Mesendoderm (in vitro differentiated cells): ENCODE results near the gene ADAMTSL1.
A peak's percentile ranks its signal among the peaks of the same experiment; 100 is the strongest.

ENCODE experiments used
- DNase-seq: peaks from one replicate; pipeline ENCODE4 v3.0.0; 2013
- H2AK5ac ChIP-seq: 2 replicates; pipeline ENCODE4 v1.6.1; 2013; ENCODE audit warnings: low read length, inconsistent platforms
- H2BK120ac ChIP-seq: 2 replicates; pipeline ENCODE4 v1.6.1; 2013; ENCODE audit warnings: low read depth, mild to moderate bottlenecking, low read length, moderate library complexity, mixed read lengths
- H2BK15ac ChIP-seq: replicated peaks from 2 replicates; pipeline ENCODE4 v1.6.1; 2013; ENCODE audit warnings: low read depth, mild to moderate bottlenecking, moderate library complexity
- H2BK5ac ChIP-seq: 2 replicates; pipeline ENCODE4 v1.6.1; 2013; ENCODE audit warnings: low read length, inconsistent platforms
- H3K18ac ChIP-seq: 2 replicates; pipeline ENCODE4 v1.6.1; 2013; ENCODE audit warnings: mild to moderate bottlenecking, low read length, mixed read lengths
- H3K23ac ChIP-seq: one replicate; pipeline ENCODE4 v1.6.1; 2013; ENCODE audit warnings: low read length
- H3K27ac ChIP-seq: 2 replicates; pipeline ENCODE4 v1.5.1; 2013; ENCODE audit warnings: low read depth, mild to moderate bottlenecking, inconsistent platforms, low read length, moderate library complexity
- H3K27me3 ChIP-seq: 2 replicates; pipeline ENCODE4 v1.6.1; 2013; ENCODE audit warnings: low read length, control low read depth, mild to moderate bottlenecking, inconsistent platforms; ENCODE audit not compliant: insufficient read depth, poor library complexity
- H3K36me3 ChIP-seq: 2 replicates; pipeline ENCODE4 v1.6.1; 2013; ENCODE audit warnings: low read length, inconsistent platforms; ENCODE audit not compliant: control insufficient read depth, insufficient read depth
- H3K4ac ChIP-seq: one replicate; pipeline ENCODE4 v1.6.1; 2013; ENCODE audit warnings: low read depth, mild to moderate bottlenecking, low read length, moderate library complexity
- H3K4me1 ChIP-seq: 2 replicates; pipeline ENCODE4 v1.6.1; 2013; ENCODE audit warnings: low read depth, low read length, inconsistent platforms; ENCODE audit not compliant: control insufficient read depth
- H3K4me2 ChIP-seq: 2 replicates; pipeline ENCODE4 v1.6.1; 2013; ENCODE audit warnings: low read length
- H3K4me3 ChIP-seq: 2 replicates; pipeline ENCODE4 v1.5.1; 2013; ENCODE audit warnings: mild to moderate bottlenecking, low read length
- H3K56ac ChIP-seq: one replicate; pipeline ENCODE4 v1.6.1; 2013; ENCODE audit warnings: low read length
- H3K79me1 ChIP-seq: 2 replicates; pipeline ENCODE4 v1.6.1; 2013; ENCODE audit warnings: low read length, inconsistent platforms
- H3K79me2 ChIP-seq: 2 replicates; pipeline ENCODE4 v1.6.1; 2013; ENCODE audit warnings: mild to moderate bottlenecking, low read length; ENCODE audit not compliant: control insufficient read depth, insufficient read depth
- H3K9ac ChIP-seq: 2 replicates; pipeline ENCODE4 v1.6.1; 2013; ENCODE audit warnings: low read length, inconsistent platforms
- H4K5ac ChIP-seq: one replicate; pipeline ENCODE4 v1.6.1; 2013; ENCODE audit warnings: low read length
- H4K8ac ChIP-seq: one replicate; pipeline ENCODE4 v1.6.1; 2013; ENCODE audit warnings: low read depth, mild to moderate bottlenecking, control low read depth, low read length, moderate library complexity
- WGBS: extraction: QIAGEN DNeasy Blood & Tissue Kit; methylation state at CpG from one replicate; pipeline ENCODE4 v1.1.7; 2013; ENCODE audit warnings: low lambda C conversion rate, missing lambda C conversion rate; ENCODE audit not compliant: insufficient coverage; ENCODE audit errors: extremely low coverage; 5-methylcytosine and 5-hydroxymethylcytosine counted together

Gene ADAMTSL1

DNA sequence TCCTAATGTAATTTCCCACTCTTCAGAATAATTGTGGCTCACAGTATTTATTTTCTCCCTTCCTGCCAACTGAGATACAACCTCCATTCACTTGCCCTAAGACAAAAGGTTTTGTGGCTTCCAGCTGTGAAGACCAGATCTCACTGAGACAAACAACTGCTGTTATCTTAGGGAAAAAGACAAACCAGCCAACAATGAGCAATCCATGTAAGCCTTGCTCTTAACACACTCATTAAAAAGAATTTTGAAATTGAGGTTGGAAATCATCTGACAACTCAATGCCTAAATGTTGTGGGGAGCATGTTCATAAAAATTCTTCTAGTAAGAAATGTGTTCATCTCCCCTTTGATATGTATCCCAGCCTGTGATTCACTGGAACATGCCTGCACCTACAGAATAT is 132.9 kb downstream of the ADAMTSL1 start:
- Histone ChIP-seq H3K79me1 (no peaks in the 10 kb centered on the region), H2AK5ac (no peak overlapping the region), H4K5ac (no peak overlapping the region), H3K56ac (no peak overlapping the region), H2BK5ac (peak overlapping the region; percentile 23), H3K36me3 (no peaks in the 10 kb centered on the region), H3K27me3 (no peaks in the 10 kb centered on the region), H4K8ac (no peak overlapping the region), H3K4me3 (no peak overlapping the region), H2BK120ac (no peak overlapping the region), H3K27ac (no peak overlapping the region), H3K79me2 (no peaks in the 10 kb centered on the region), H3K9ac (no peak overlapping the region), H3K4me1 (peaks cover 5% of the 10 kb centered on the region), H3K18ac (no peak overlapping the region), H3K4ac (no peak overlapping the region), H2BK15ac (no peak overlapping the region), H3K23ac (no peak overlapping the region), H3K4me2 (no peak overlapping the region)
- peak; percentile 93 for DNase-seq

DNA sequence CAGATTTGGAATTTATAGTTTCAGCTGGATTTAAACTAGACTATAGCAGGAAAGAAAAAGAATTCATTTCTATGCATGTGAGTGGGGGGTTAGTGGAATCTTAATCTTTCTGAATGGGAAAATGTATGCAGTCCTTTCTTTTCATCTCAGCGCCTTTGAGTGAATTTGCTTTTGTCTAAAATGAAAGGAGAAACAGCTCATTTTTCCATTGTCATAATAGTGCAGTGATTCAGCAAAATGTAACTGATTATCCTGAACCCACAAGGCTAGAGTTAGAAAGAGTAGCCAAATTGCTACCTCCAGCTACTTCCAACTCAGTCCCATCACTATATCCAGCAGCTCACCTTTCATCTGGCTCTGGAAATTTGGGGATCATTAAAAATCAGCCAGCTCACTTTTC is 134.4 kb downstream of the ADAMTSL1 start:
- no peaks in the 10 kb centered on the region for H3K27me3 ChIP-seq
- H2BK120ac ChIP-seq: no peak overlapping the region
- no peak overlapping the region for H2AK5ac ChIP-seq
- H4K8ac ChIP-seq: no peak overlapping the region
- no peak overlapping the region for H2BK15ac ChIP-seq
- no peak overlapping the region for H3K27ac ChIP-seq
- H3K18ac ChIP-seq: no peak overlapping the region
- H3K23ac ChIP-seq: no peak overlapping the region
- H3K4me2 ChIP-seq: no peak overlapping the region
- no peak overlapping the region for H3K4me3 ChIP-seq
- H4K5ac ChIP-seq: no peak overlapping the region
- peaks cover 5% of the 10 kb centered on the region for H3K4me1 ChIP-seq
- no peaks in the 10 kb centered on the region for H3K79me1 ChIP-seq
- H3K36me3 ChIP-seq: no peaks in the 10 kb centered on the region
- WGBS: no CpG with 5 or more reads among the region's 1 CpG
- H3K56ac ChIP-seq: no peak overlapping the region
- H3K79me2 ChIP-seq: no peaks in the 10 kb centered on the region
- H3K4ac ChIP-seq: no peak overlapping the region
- no peak for DNase-seq
- H3K9ac ChIP-seq: no peak overlapping the region
- no peak overlapping the region for H2BK5ac ChIP-seq

DNA sequence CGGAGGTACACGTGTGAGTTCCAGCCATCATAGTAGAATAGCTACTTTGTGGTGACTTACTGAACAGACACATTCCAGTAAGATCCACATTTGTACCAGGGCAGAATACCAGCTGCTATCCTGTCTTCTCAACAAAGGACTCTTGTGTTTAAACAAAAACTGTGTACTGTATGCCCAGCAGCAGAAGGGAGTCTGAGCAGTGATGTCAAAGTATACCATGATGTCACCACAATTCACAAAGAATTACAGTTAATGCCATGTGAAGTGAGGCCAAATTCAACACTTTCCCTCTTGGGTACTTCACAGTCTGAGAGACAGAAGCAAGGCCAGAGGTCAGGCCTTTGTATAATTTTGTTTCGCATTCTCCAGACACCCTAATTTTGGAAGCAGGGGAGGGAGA is 137.0 kb downstream of the ADAMTSL1 start:
- no peak overlapping the region for H3K4ac ChIP-seq
- no peak overlapping the region for H3K9ac ChIP-seq
- H4K5ac ChIP-seq: no peak overlapping the region
- H3K27ac ChIP-seq: no peak overlapping the region
- H3K4me1 ChIP-seq: peaks cover 5% of the 10 kb centered on the region
- no peaks in the 10 kb centered on the region for H3K79me1 ChIP-seq
- WGBS: no CpG with 5 or more reads among the region's 3 CpGs
- H2BK5ac ChIP-seq: no peak overlapping the region
- H3K36me3 ChIP-seq: no peaks in the 10 kb centered on the region
- H3K27me3 ChIP-seq: no peaks in the 10 kb centered on the region
- H3K4me3 ChIP-seq: no peak overlapping the region
- no peak overlapping the region for H3K4me2 ChIP-seq
- no peak overlapping the region for H2BK120ac ChIP-seq
- no peak overlapping the region for H4K8ac ChIP-seq
- no peak overlapping the region for H3K23ac ChIP-seq
- H3K56ac ChIP-seq: no peak overlapping the region
- H3K79me2 ChIP-seq: no peaks in the 10 kb centered on the region
- no peak overlapping the region for H2AK5ac ChIP-seq
- DNase-seq: no peak
- H3K18ac ChIP-seq: no peak overlapping the region
- H2BK15ac ChIP-seq: no peak overlapping the region

DNA sequence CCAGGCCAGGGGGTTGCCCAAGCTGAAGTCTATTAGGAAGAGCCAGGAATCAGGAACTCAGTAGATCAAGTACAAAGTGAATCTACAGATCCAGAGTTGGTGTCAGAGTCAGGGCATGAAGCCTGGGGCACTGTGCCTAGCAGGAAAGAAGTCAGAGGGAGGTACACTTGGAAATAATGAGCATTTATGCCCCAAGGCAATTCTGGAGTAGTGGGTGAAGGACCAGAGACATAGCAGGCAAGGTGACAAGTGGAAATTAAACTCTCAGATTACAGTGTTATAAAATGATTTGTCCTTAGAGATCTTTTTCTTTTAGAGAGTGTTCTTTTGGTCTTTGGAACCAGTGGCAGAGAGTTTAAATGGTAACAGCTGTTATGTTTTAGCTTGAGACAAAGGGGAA is 138.0 kb downstream of the ADAMTSL1 start:
- H4K8ac ChIP-seq: no peak overlapping the region
- no peaks in the 10 kb centered on the region for H3K79me2 ChIP-seq
- H3K9ac ChIP-seq: no peak overlapping the region
- H3K36me3 ChIP-seq: no peaks in the 10 kb centered on the region
- no peaks in the 10 kb centered on the region for H3K27me3 ChIP-seq
- peaks cover 1% of the 10 kb centered on the region for H3K4me1 ChIP-seq
- no peaks in the 10 kb centered on the region for H3K79me1 ChIP-seq
- H2BK5ac ChIP-seq: no peak overlapping the region
- H3K27ac ChIP-seq: no peak overlapping the region
- no peak overlapping the region for H3K4me3 ChIP-seq
- H2BK120ac ChIP-seq: no peak overlapping the region
- H4K5ac ChIP-seq: no peak overlapping the region
- DNase-seq: peak; percentile 3
- H3K4ac ChIP-seq: no peak overlapping the region
- no peak overlapping the region for H2BK15ac ChIP-seq
- H3K18ac ChIP-seq: no peak overlapping the region
- H2AK5ac ChIP-seq: no peak overlapping the region
- H3K56ac ChIP-seq: no peak overlapping the region
- no peak overlapping the region for H3K23ac ChIP-seq
- no peak overlapping the region for H3K4me2 ChIP-seq

DNA sequence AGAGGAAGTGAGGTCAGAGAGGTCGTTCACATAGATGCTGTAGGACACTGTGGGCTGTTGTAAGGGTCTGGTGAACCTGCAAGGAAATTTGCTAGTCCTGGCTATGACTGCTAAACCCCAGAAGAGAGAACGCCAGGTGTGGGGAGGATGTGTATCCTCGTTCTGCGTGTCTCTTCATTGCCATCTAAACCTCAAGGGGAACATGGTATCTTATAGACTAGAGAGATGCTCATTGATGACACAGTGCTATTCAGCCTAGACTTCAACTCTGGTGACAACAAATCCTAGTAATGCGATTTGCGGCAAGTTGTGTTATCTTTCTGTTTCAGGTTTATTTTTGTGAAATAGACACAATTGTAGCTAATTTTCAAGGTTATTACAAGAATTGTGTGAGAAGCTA is 140.2 kb downstream of the ADAMTSL1 start:
- no peak overlapping the region for H2BK120ac ChIP-seq
- no peak overlapping the region for H2AK5ac ChIP-seq
- no peak overlapping the region for H3K9ac ChIP-seq
- no peak overlapping the region for H3K4ac ChIP-seq
- H3K36me3 ChIP-seq: no peaks in the 10 kb centered on the region
- H3K79me1 ChIP-seq: no peaks in the 10 kb centered on the region
- no peak overlapping the region for H3K27ac ChIP-seq
- H4K5ac ChIP-seq: no peak overlapping the region
- no CpG with 5 or more reads among the region's 6 CpGs for WGBS
- no peak overlapping the region for H3K4me3 ChIP-seq
- H3K27me3 ChIP-seq: no peaks in the 10 kb centered on the region
- no peak overlapping the region for H3K56ac ChIP-seq
- no peaks in the 10 kb centered on the region for H3K4me1 ChIP-seq
- no peak overlapping the region for H3K23ac ChIP-seq
- no peak overlapping the region for H4K8ac ChIP-seq
- DNase-seq: no peak
- H3K4me2 ChIP-seq: no peak overlapping the region
- no peak overlapping the region for H2BK5ac ChIP-seq
- no peak overlapping the region for H3K18ac ChIP-seq
- no peaks in the 10 kb centered on the region for H3K79me2 ChIP-seq
- no peak overlapping the region for H2BK15ac ChIP-seq

DNA sequence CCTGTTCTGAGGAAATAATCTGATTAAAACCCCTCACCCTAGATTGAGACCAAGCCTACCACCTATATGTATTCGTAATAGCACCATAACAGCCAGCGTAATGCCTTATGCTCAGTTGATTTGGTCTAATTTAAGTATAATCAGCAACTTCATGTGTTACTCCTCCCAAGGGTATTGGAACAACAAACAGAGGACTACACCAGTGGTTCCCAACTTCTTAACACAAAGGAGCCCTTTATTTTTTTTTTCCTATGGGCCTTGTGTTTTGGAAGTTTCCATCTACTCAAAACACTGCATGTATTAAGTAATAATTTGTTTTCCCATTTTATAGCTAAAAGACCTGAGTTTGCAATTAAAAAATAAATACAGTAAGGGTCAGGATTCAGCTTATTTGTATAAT is 140.7 kb downstream of the ADAMTSL1 start:
- Histone ChIP-seq H2BK120ac (no peak overlapping the region), H3K56ac (no peak overlapping the region), H3K4me2 (no peak overlapping the region), H3K18ac (no peak overlapping the region), H3K9ac (no peak overlapping the region), H3K27ac (no peak overlapping the region), H3K23ac (no peak overlapping the region), H3K4me3 (no peak overlapping the region), H3K27me3 (no peaks in the 10 kb centered on the region), H3K4me1 (no peaks in the 10 kb centered on the region), H3K79me2 (no peaks in the 10 kb centered on the region), H4K5ac (no peak overlapping the region), H4K8ac (no peak overlapping the region), H3K79me1 (no peaks in the 10 kb centered on the region), H2BK5ac (no peak overlapping the region), H3K4ac (no peak overlapping the region), H3K36me3 (no peaks in the 10 kb centered on the region), H2AK5ac (no peak overlapping the region), H2BK15ac (no peak overlapping the region)
- no peak for DNase-seq
- WGBS: no CpG with 5 or more reads among the region's 2 CpGs
